Endothelial cell of umbilical vein (primary cell): ENCODE measurements around the gene GFAP. TPM values are rescaled to one million over a fixed set of nuclear protein-coding genes. Genes with fewer than 3 reads are reported as not detected.

Experiments used
- BruUV-seq: library from RNA; stranded (reverse); fragments of 400-500 nt; replicated peaks from 2 replicates; lab custom pipeline; 2021; lab: Mats Ljungman, UMichigan
- CTCF ChIA-PET: fragments of 300-600, 350-600 bp; sonication (Branson Sonifier 250); formaldehyde crosslinking; loops from one replicate; lab custom pipeline; 2021; ENCODE audit warnings: antibody characterized with exemption, inconsistent platforms; lab: Charles Lee
- POLR2A ChIA-PET: fragments of 300-600, 350-600 bp; sonication (Branson Sonifier 250); formaldehyde crosslinking; loops from one replicate; lab custom pipeline; 2021; ENCODE audit warnings: antibody characterized with exemption, inconsistent platforms; lab: Charles Lee
- DNase-seq: peaks from one replicate; pipeline ENCODE4 v3.0.0-alpha.2; 2011; ENCODE audit warnings: low read depth, low spot score
- FAIRE-seq: peaks from 2 replicates; lab custom pipeline; 2011; peaks lifted over from hg19 to GRCh38; lab: Jason Lieb, UNC
- H2AFZ ChIP-seq: 2 replicates; pipeline ENCODE4 v1.6.0; 2012; ENCODE audit warnings: low read depth, low read length, control low read depth, inconsistent platforms
- H3K27ac ChIP-seq: 2 replicates; pipeline ENCODE4 v1.5.1; 2011; ENCODE audit warnings: low read depth, mild to moderate bottlenecking, control low read depth, low read length, moderate library complexity; ENCODE audit not compliant: insufficient read depth
- H3K27me3 ChIP-seq, 2 experiments: 2 replicates each; pipeline versions ENCODE4 v1.6.0 to v1.6.1; 2011; ENCODE audit warnings: low read length in 2 of 2, mixed read lengths in 1 of 2; ENCODE audit not compliant: control insufficient read depth in 2 of 2, insufficient read depth in 2 of 2
- H3K36me3 ChIP-seq, 2 experiments: 2 replicates in 1 of 2; 3 replicates in 1 of 2; pipeline ENCODE4 v1.5.1; 2011; ENCODE audit warnings: low read length in 2 of 2, mild to moderate bottlenecking in 1 of 2, moderate library complexity in 1 of 2; ENCODE audit not compliant: control insufficient read depth in 2 of 2, insufficient read depth in 2 of 2; ENCODE audit errors: extremely low read depth in 1 of 2
- H3K4me1 ChIP-seq: 3 replicates; pipeline ENCODE4 v1.5.1; 2011; ENCODE audit warnings: mild to moderate bottlenecking, low read length; ENCODE audit not compliant: control insufficient read depth, insufficient read depth; ENCODE audit errors: extremely low read depth
- H3K4me2 ChIP-seq: 2 replicates; pipeline ENCODE4 v1.6.1; 2011; ENCODE audit warnings: low read length, control low read depth, mixed read lengths; ENCODE audit not compliant: insufficient read depth
- H3K4me3 ChIP-seq, 3 experiments: fragments of 200-600 bp in 1 of 3; sonication (generic), shearing (Covaris generic) in 1 of 3; replicated peaks in 1 of 3; 2 replicates each; pipeline ENCODE4 v1.5.1; 2011 to 2016; ENCODE audit warnings: control low read depth in 3 of 3, low read length in 3 of 3, mild to moderate bottlenecking in 2 of 3, inconsistent platforms in 1 of 3, low read depth in 1 of 3, moderate library complexity in 1 of 3; ENCODE audit not compliant: insufficient read depth in 1 of 3
- H3K79me2 ChIP-seq: 2 replicates; pipeline ENCODE4 v1.6.0; 2012; ENCODE audit warnings: low read length, inconsistent platforms; ENCODE audit not compliant: control insufficient read depth, insufficient read depth
- H3K9ac ChIP-seq: replicated peaks from 2 replicates; pipeline ENCODE3; 2011; ENCODE audit warnings: low read length, control low read depth; ENCODE audit not compliant: insufficient read depth; ENCODE audit errors: extremely low read depth
- H3K9me1 ChIP-seq: replicated peaks from 3 replicates; pipeline ENCODE4 v1.6.0; 2011; ENCODE audit warnings: mild to moderate bottlenecking, low read length; ENCODE audit not compliant: control insufficient read depth, insufficient read depth; ENCODE audit errors: extremely low read depth
- H3K9me3 ChIP-seq: replicated peaks from 2 replicates; pipeline ENCODE4 v1.5.1; 2012; ENCODE audit warnings: low read length, inconsistent platforms; ENCODE audit not compliant: control insufficient read depth, insufficient read depth
- H4K20me1 ChIP-seq: replicated peaks from 2 replicates; pipeline ENCODE3; 2011; ENCODE audit warnings: mild to moderate bottlenecking, low read length; ENCODE audit not compliant: control insufficient read depth, insufficient read depth; ENCODE audit errors: extremely low read depth
- CTCF ChIP-seq, 2 donors: IDR thresholded peaks; 1 replicate in 1 of 2; 2 replicates in 1 of 2; pipeline ENCODE4 v1.5.1; 2011; ENCODE audit warnings: low read length in 2 of 2, mild to moderate bottlenecking in 2 of 2, moderate library complexity in 2 of 2, control low read depth in 1 of 2, inconsistent platforms in 1 of 2, low read depth in 1 of 2; ENCODE audit not compliant: insufficient read depth in 1 of 2; ENCODE audit errors: extremely low read depth in 1 of 2
- EZH2 ChIP-seq: IDR thresholded peaks from 2 replicates; pipeline ENCODE4 v1.6.1; 2012; ENCODE audit warnings: borderline replicate concordance, low read depth, mild to moderate bottlenecking, moderate library complexity, low read length, inconsistent platforms; ENCODE audit not compliant: severe bottlenecking
- FOS ChIP-seq: IDR thresholded peaks from 2 replicates; pipeline ENCODE4 v1.6.1; 2011; ENCODE audit warnings: mild to moderate bottlenecking, low read length, moderate library complexity, borderline replicate concordance; ENCODE audit not compliant: insufficient read depth
- GATA2 ChIP-seq: IDR thresholded peaks from 2 replicates; pipeline ENCODE4 v1.7.0; 2011; ENCODE audit warnings: low read depth, mild to moderate bottlenecking, moderate library complexity, mixed read lengths, low read length; ENCODE audit not compliant: insufficient read length, insufficient read depth
- JUN ChIP-seq: IDR thresholded peaks from 2 replicates; pipeline ENCODE4 v1.6.1; 2011; ENCODE audit warnings: borderline replicate concordance, low read depth; ENCODE audit not compliant: insufficient read length, insufficient read depth
- MAX ChIP-seq: IDR thresholded peaks from 2 replicates; pipeline ENCODE4 v1.6.1; 2011; ENCODE audit not compliant: insufficient read depth, insufficient read length
- MYC ChIP-seq: IDR thresholded peaks from one replicate; pipeline ENCODE4 v1.6.1; 2011; ENCODE audit warnings: mild to moderate bottlenecking, low read depth, low read length
- POLR2A ChIP-seq: IDR thresholded peaks from 2 replicates; pipeline ENCODE4 v1.6.1; 2012; ENCODE audit warnings: low read depth, mild to moderate bottlenecking, control low read depth, low read length
- POLR2AphosphoS5 ChIP-seq: IDR thresholded peaks from 2 replicates; pipeline ENCODE4 v1.6.1; 2012; ENCODE audit warnings: low read depth, mild to moderate bottlenecking, control low read depth, low read length, moderate library complexity; ENCODE audit not compliant: insufficient read depth
- dilution Hi-C: fragments of 300-500 bp; cut with MboI; formaldehyde crosslinking; loops from one replicate; pipeline ENCODE4 v1.15.0; 2019; ENCODE audit warnings: low sequenced_read_pairs; ENCODE audit not compliant: extremely low pct_ligation_motif_present
- intact Hi-C: fragments of 100-400 bp; cut with micrococcal nuclease; formaldehyde crosslinking; loops from one replicate; pipeline ENCODE4 v1.10.0; 2022
- polyA plus RNA-seq, 4 experiments: library from polyadenylated mRNA; depleted of rRNA in 3 of 4; stranded (reverse) in 3 of 4; unstranded in 1 of 4; fragments of >200 nt; gene quantifications; 2 replicates each; pipeline versions ENCODE4 v1.2.1 to v1.2.3, GENCODE V29; 2011 to 2012; ENCODE audit warnings: missing spikeins in 1 of 4
- total RNA-seq: library from RNA; stranded (reverse); gene quantifications from 2 replicates; pipeline ENCODE4 v1.2.3, GENCODE V29; 2021

GFAP gene
- total and polyA plus RNA-seq, 2 donors (not counting 3 experiments of a cell fraction or from before 2014, with no cell fraction given) = 0.07 to 0.42 TPM

- no peaks in the 10 kb centered on the region for H4K20me1 ChIP-seq
- H3K79me2 ChIP-seq = no peaks in the 10 kb centered on the region
- TF ChIP-seq JUN = no peak
- no peaks in the 10 kb centered on the region for H3K9me1 ChIP-seq
- H3K4me2 ChIP-seq = no peak overlapping the region
- H2AFZ ChIP-seq = no peak overlapping the region
- no peaks in the 10 kb centered on the region for H3K9me3 ChIP-seq
- intact Hi-C loops (no loop called here), dilution Hi-C loops (no loop called here)
- no peak overlapping the region for H3K27ac ChIP-seq
- no peaks in the 10 kb centered on the region for H3K36me3 ChIP-seq
- no peaks in the 10 kb centered on the region for H3K27me3 ChIP-seq
- DNase-seq = no peak
- no peak overlapping the region for H3K4me3 ChIP-seq
- FAIRE-seq = no peak
- CTCF ChIA-PET = interaction anchor here (0.8 to 4.8 kb wide), 7 partner anchors 8 to 226 kb away, joined by 4 to 35 read pairs (median 6); partner anchors contain the start of genes ACBD4 and EFTUD2
- POLR2A ChIA-PET = no interaction called here
- no peak overlapping the region for H3K9ac ChIP-seq
- no TSS peak for BruUV-seq
- H3K4me1 ChIP-seq = peaks cover 24% of the 10 kb centered on the region
Measured at GRCh38 chr17:44909681-44910144, 5.6 kb downstream of the GFAP start.

GRCh38 chr17:44908761-44909326 lies 6.5 kb downstream of the GFAP start:
- Histone ChIP-seq H3K4me1 (peaks cover 24% of the 10 kb centered on the region), H3K4me2 (no peak overlapping the region), H3K79me2 (no peaks in the 10 kb centered on the region), H3K27me3 (no peaks in the 10 kb centered on the region), H4K20me1 (no peaks in the 10 kb centered on the region), H3K27ac (no peak overlapping the region), H3K9me3 (no peaks in the 10 kb centered on the region), H3K9me1 (no peaks in the 10 kb centered on the region), H2AFZ (no peak overlapping the region), H3K9ac (no peak overlapping the region), H3K36me3 (no peaks in the 10 kb centered on the region), H3K4me3 (no peak overlapping the region)
- dilution Hi-C loops = no loop called here
- POLR2A ChIA-PET = no interaction called here
- CTCF ChIA-PET = interaction anchor here (1.4 to 3.0 kb wide), 3 partner anchors 9 to 111 kb away, joined by 4 to 35 read pairs (median 13); partner anchors contain the start of gene EFTUD2
- FAIRE-seq (no peak), DNase-seq (no peak)
- intact Hi-C loops = no loop called here
- no peak for TF ChIP-seq GATA2
- TF ChIP-seq CTCF (IDR thresholded peaks at IDR 0.05; ENCODE audit: extremely low read depth in 1 of 2, insufficient read depth in 1 of 2, low read depth in 1 of 2, low read length in 2 of 2) = no peak
- no peak for TF ChIP-seq POLR2AphosphoS5
- TF ChIP-seq MAX = no peak
- TF ChIP-seq FOS = no peak
- no peak for TF ChIP-seq EZH2
- no peak for TF ChIP-seq JUN
- no peak for TF ChIP-seq MYC
- TF ChIP-seq POLR2A = no peak
- BruUV-seq = no TSS peak
